COLO829 (cell line): ENCODE measurements around the gene STAC2.
A peak's percentile ranks its signal among the peaks of the same experiment; 100 is the strongest.
"Not testable (repeated sequence)": the region's sequence is repeated elsewhere in the genome, so short reads cannot be mapped to it uniquely, and the experiment has no call there.

ENCODE experiments used
- DNase-seq: peaks from one replicate; pipeline ENCODE4 v3.0.0; 2012; ENCODE audit warnings: low spot score

Gene STAC2

GRCh38 chr17:39186481-39187002, 39.2 kb downstream of the STAC2 start:
- DNase-seq, result no peak

GRCh38 chr17:39183720-39184119, 42.0 kb downstream of the STAC2 start:
- DNase-seq, result no peak

GRCh38 chr17:39183045-39183444, 42.7 kb downstream of the STAC2 start:
- DNase-seq, result no peak

- DNase-seq, result no peak
These were observed 44.4 kb downstream of the STAC2 start for GRCh38 chr17:39181303-39181702.

- peak; percentile 72 for DNase-seq
These were observed 47.2 kb downstream of the STAC2 start for GRCh38 chr17:39178536-39178935.

GRCh38 chr17:39177256-39177655, 48.5 kb downstream of the STAC2 start:
- no peak for DNase-seq

- DNase-seq, result no peak
These were observed 50.1 kb downstream of the STAC2 start for GRCh38 chr17:39175695-39176093.

GRCh38 chr17:39174920-39175694, 50.6 kb downstream of the STAC2 start:
- peak; percentile 55 for DNase-seq

- no peak for DNase-seq
These were observed 52.0 kb downstream of the STAC2 start for GRCh38 chr17:39173526-39174274.

GRCh38 chr17:39173080-39173479, 52.7 kb downstream of the STAC2 start:
- DNase-seq, result no peak

- no peak for DNase-seq
These were observed 53.8 kb downstream of the STAC2 start for GRCh38 chr17:39171933-39172332.

- no peak for DNase-seq
These were observed 55.2 kb downstream of the STAC2 start for GRCh38 chr17:39170558-39170957.

- no peak for DNase-seq
These were observed 55.6 kb downstream of the STAC2 start for GRCh38 chr17:39170109-39170508.

- no peak for DNase-seq
These were observed 56.2 kb downstream of the STAC2 start for GRCh38 chr17:39169518-39169917.

- DNase-seq, result no peak
These were observed 56.6 kb downstream of the STAC2 start for GRCh38 chr17:39169101-39169500.

GRCh38 chr17:39168503-39168902, 57.2 kb downstream of the STAC2 start:
- DNase-seq, result not testable (repeated sequence)

GRCh38 chr17:39167476-39167875, 58.3 kb downstream of the STAC2 start:
- no peak for DNase-seq

GRCh38 chr17:39166437-39167335, 59.1 kb downstream of the STAC2 start:
- no peak for DNase-seq

- no peak for DNase-seq
These were observed 59.9 kb downstream of the STAC2 start, which contains the start of gene ARL5C for GRCh38 chr17:39165841-39166349. ARL5C (minus strand) TSS chr17:39166161; CDS start chr17:39165760, 401 bp downstream.

- no peak for DNase-seq
These were observed 60.4 kb downstream of the STAC2 start for GRCh38 chr17:39165178-39165840.

- DNase-seq, result peak; percentile 79
These were observed 61.0 kb downstream of the STAC2 start for GRCh38 chr17:39164675-39165143.
